Measurements from ENCODE around the gene NNAT. TPM values are rescaled to one million over a fixed set of nuclear protein-coding genes. Genes with fewer than 3 reads are reported as not detected.
"Not testable (repeated sequence)": the region's sequence is repeated elsewhere in the genome, so short reads cannot be mapped to it uniquely, and the experiment has no call there.

The NNAT gene
- total and polyA plus RNA-seq, 2 of the 8 experiments (the other 6 are each of a cell fraction or from before 2014, with no cell fraction given) = 66.8 to 175 TPM

GRCh38 chr20:37550101-37550920, 29.3 kb downstream of the NNAT start:
- FAIRE-seq; H3K4ac ChIP-seq (replicated peaks; ENCODE audit: insufficient read length, low read depth, low read length); H2BK5ac ChIP-seq (ENCODE audit: low read depth, low read length); H3K79me2 ChIP-seq (ENCODE audit: control insufficient read depth in 1 of 2, insufficient read depth in 2 of 2, low read length in 2 of 2); H4K5ac ChIP-seq (ENCODE audit: insufficient read length, low read depth, low read length); POLR2A ChIA-PET (ENCODE audit: partially characterized antibody); H3K9me3 ChIP-seq (ENCODE audit: insufficient read depth in 2 of 2, low read depth in 1 of 2, low read length in 1 of 2); DNase-seq (ENCODE audit: low read depth in 1 of 2, low spot score in 2 of 2); H3K36me3 ChIP-seq (ENCODE audit: control insufficient read depth in 2 of 4, insufficient read depth in 4 of 4, low read length in 3 of 4); H3K79me1 ChIP-seq (ENCODE audit: low read depth, low read length); H3K9ac ChIP-seq (replicated peaks in 1 of 4; ENCODE audit: extremely low read depth in 1 of 4, low read depth in 3 of 4, low read length in 3 of 4); H2AFZ ChIP-seq (ENCODE audit: low read length); H3K27me3 ChIP-seq (replicated peaks in 1 of 4; ENCODE audit: control insufficient read depth in 3 of 4, extremely low read depth in 1 of 4, insufficient read depth in 3 of 4, low read length in 3 of 4); H2BK15ac ChIP-seq (ENCODE audit: low read length); H3K14ac ChIP-seq (ENCODE audit: insufficient read length); H3K18ac ChIP-seq (ENCODE audit: extremely low read depth, low read length); H2AK5ac ChIP-seq (ENCODE audit: low read depth, low read length); H2BK120ac ChIP-seq (replicated peaks; ENCODE audit: low read depth, low read length); H3K56ac ChIP-seq (replicated peaks; ENCODE audit: insufficient read length, low read depth, low read length); H4K91ac ChIP-seq (replicated peaks; ENCODE audit: insufficient read length, low read length); H3K23ac ChIP-seq (ENCODE audit: insufficient read length); H4K20me1 ChIP-seq (replicated peaks in 1 of 2; ENCODE audit: control insufficient read depth in 1 of 2, insufficient read depth in 2 of 2, low read length in 2 of 2); H3K4me3 ChIP-seq (ENCODE audit: extremely low read depth in 1 of 4, insufficient read depth in 2 of 4, low read depth in 3 of 4, low read length in 4 of 4); H4K8ac ChIP-seq (ENCODE audit: extremely low read depth, insufficient read depth, low read length); H3K4me2 ChIP-seq (ENCODE audit: insufficient read depth in 1 of 2, low read depth in 2 of 2, low read length in 2 of 2); H2BK12ac ChIP-seq (ENCODE audit: low read depth, low read length); H2BK20ac ChIP-seq (ENCODE audit: low read length); H3K4me1 ChIP-seq (replicated peaks in 1 of 4; ENCODE audit: control insufficient read depth in 3 of 4, insufficient read depth in 4 of 4, low read length in 3 of 4); H3K27ac ChIP-seq (ENCODE audit: low read depth, low read length); H3K23me2 ChIP-seq (ENCODE audit: low read depth, low read length): not testable (repeated sequence)
- 59% methylated on average over 16 of the region's 16 CpGs; no CpG with 5 or more reads in 1 of the 2 experiments for WGBS, 2 experiments (ENCODE audit: extremely low coverage in 1 of 2, insufficient coverage in 1 of 2, insufficient read length in 1 of 2, insufficient replicate concordance in 2 of 2, low coverage in 1 of 2, low lambda C conversion rate in 2 of 2, missing lambda C conversion rate in 1 of 2)
- peak; percentile 35; the same call in 1 of the 2 replicates for TF ChIP-seq MAX (IDR thresholded peaks at IDR 0.05)
- CTCF ChIA-PET (ENCODE audit: partially characterized antibody) = interaction anchor here (0.6 to 0.7 kb wide), 2 partner anchors 270 to 393 kb away, joined by 3 to 4 read pairs; no protein-coding TSS in a partner anchor
